ENCODE data around the gene SDK2.

GRCh38 chr17:73494950-73495349, 149.3 kb downstream of the SDK2 start:
- no peak for TF ChIP-seq CTCF (IDR thresholded peaks at IDR 0.05; ENCODE audit: poor library complexity)
- no peak for TF ChIP-seq EZH2phosphoT487 (IDR thresholded peaks at IDR 0.05; ENCODE audit: low read depth, severe bottlenecking, unreplicated experiment)
- TF ChIP-seq EZH2 (IDR thresholded peaks at IDR 0.05; ENCODE audit: borderline replicate concordance) = no peak

Data from hepatocyte (in vitro differentiated cells).